ENCODE measurements around the gene EFNB2.

The EFNB2 gene

GRCh38 chr13:106569233-106570095 is 34.0 kb upstream of the EFNB2 start:
- no peak for TF ChIP-seq CTCF (IDR thresholded peaks at IDR 0.05; ENCODE audit: low read length, missing control alignments)
- no peak overlapping the region for H3K4me3 ChIP-seq (replicated peaks; ENCODE audit: low read depth, low read length)
- DNase-seq (ENCODE audit: low read depth) = no peak

GRCh38 chr13:106568299-106569003 is 33.0 kb upstream of the EFNB2 start:
- TF ChIP-seq CTCF (IDR thresholded peaks at IDR 0.05; ENCODE audit: low read length, missing control alignments) = no peak
- no peak for DNase-seq (ENCODE audit: low read depth)
- H3K4me3 ChIP-seq (replicated peaks; ENCODE audit: low read depth, low read length) = peak overlapping the region; percentile 84

GRCh38 chr13:106567474-106568298 is 32.2 kb upstream of the EFNB2 start, which contains the start of gene ARGLU1:
ARGLU1 (minus strand) TSS chr13:106568137; CDS start chr13:106567919, 218 bp downstream.
- no peak for TF ChIP-seq CTCF (IDR thresholded peaks at IDR 0.05; ENCODE audit: low read length, missing control alignments)
- peak within 1 kb of the TSS; percentile 84 for H3K4me3 ChIP-seq (replicated peaks; ENCODE audit: low read depth, low read length)
- DNase-seq (ENCODE audit: low read depth) = peak; percentile 93

- no peak for TF ChIP-seq CTCF (IDR thresholded peaks at IDR 0.05; ENCODE audit: low read length, missing control alignments)
- DNase-seq (ENCODE audit: low read depth) = peak; percentile 62
- peak overlapping the region; percentile 84 for H3K4me3 ChIP-seq (replicated peaks; ENCODE audit: low read depth, low read length)
Measured at GRCh38 chr13:106566641-106567473, 31.4 kb upstream of the EFNB2 start.

- H3K4me3 ChIP-seq (replicated peaks; ENCODE audit: low read depth, low read length) = peak overlapping the region; percentile 84
- DNase-seq (ENCODE audit: low read depth) = no peak
- no peak for TF ChIP-seq CTCF (IDR thresholded peaks at IDR 0.05; ENCODE audit: low read length, missing control alignments)
Measured at GRCh38 chr13:106565127-106565775, 29.8 kb upstream of the EFNB2 start.

Data from fibroblast of pulmonary artery (primary cell).